Central memory CD8-positive, alpha-beta T cell (primary cell): ENCODE results near the gene AIMP2.

Source experiments
- ATAC-seq: fragments of 150-1000 bp; cut with Tn5 transposase; replicated peaks from 2 replicates; pipeline ENCODE4 v1.10.0; 2022; ENCODE audit warnings: mild to moderate bottlenecking, moderate FRiP score, moderate number of reproducible peaks; ENCODE audit not compliant: poor library complexity, severe bottlenecking; ENCODE audit errors: extremely low read depth
- DNase-seq, 2 donors: peaks; one replicate each; pipeline ENCODE4 v3.0.0; 2021; ENCODE audit warnings: low spot score in 2 of 2
- H3K27ac Mint-ChIP-seq: one replicate; pipeline ENCODE4 v1.8.0; 2022; ENCODE audit warnings: low read depth, mild to moderate bottlenecking, moderate library complexity, mixed read lengths
- H3K27me3 Mint-ChIP-seq: one replicate; pipeline ENCODE4 v1.8.0; 2022; ENCODE audit warnings: mixed read lengths
- H3K36me3 Mint-ChIP-seq: one replicate; pipeline ENCODE4 v1.8.0; 2022; ENCODE audit warnings: mild to moderate bottlenecking, moderate library complexity, mixed read lengths; ENCODE audit not compliant: insufficient read depth
- H3K4me1 Mint-ChIP-seq: one replicate; pipeline ENCODE4 v1.8.0; 2022; ENCODE audit warnings: mixed read lengths
- H3K4me3 Mint-ChIP-seq: one replicate; pipeline ENCODE4 v1.8.0; 2022; ENCODE audit warnings: mild to moderate bottlenecking, moderate library complexity, mixed read lengths
- H3K9me3 Mint-ChIP-seq: one replicate; pipeline ENCODE4 v1.8.0; 2022; ENCODE audit warnings: mixed read lengths

The AIMP2 gene

GRCh38 chr7:6012355-6013104 is 3.5 kb downstream of the AIMP2 start:
- no peak overlapping the region for H3K4me3 Mint-ChIP-seq

GRCh38 chr7:6015917-6016652 is 7.0 kb downstream of the AIMP2 start:
- Mint-ChIP-seq H3K4me3 (no peak overlapping the region), H3K27ac (no peak overlapping the region), H3K27me3 (no peaks in the 10 kb centered on the region), H3K4me1 (peaks cover 6% of the 10 kb centered on the region), H3K36me3 (peaks cover 48% of the 10 kb centered on the region), H3K9me3 (no peaks in the 10 kb centered on the region)
- ATAC-seq (no peak), DNase-seq (no peak)

More at GRCh38 chr7:6012355-6013104, 3.5 kb downstream of the AIMP2 start:
- DNase-seq (no peak), ATAC-seq (no peak)
- Mint-ChIP-seq H3K36me3 (peaks cover 31% of the 10 kb centered on the region), H3K27ac (peak overlapping the region; percentile 13), H3K27me3 (no peaks in the 10 kb centered on the region), H3K4me1 (peaks cover 13% of the 10 kb centered on the region), H3K9me3 (no peaks in the 10 kb centered on the region)

GRCh38 chr7:6016653-6016966 is 7.5 kb downstream of the AIMP2 start:
- DNase-seq = no peak
- ATAC-seq = no peak
- H3K4me3 Mint-ChIP-seq = no peak overlapping the region
- no peak overlapping the region for H3K27ac Mint-ChIP-seq
- H3K36me3 Mint-ChIP-seq = peaks cover 53% of the 10 kb centered on the region
- H3K9me3 Mint-ChIP-seq = no peaks in the 10 kb centered on the region
- H3K4me1 Mint-ChIP-seq = peaks cover 6% of the 10 kb centered on the region
- no peaks in the 10 kb centered on the region for H3K27me3 Mint-ChIP-seq

GRCh38 chr7:6020371-6021286 is 11.6 kb downstream of the AIMP2 start:
- H3K4me3 Mint-ChIP-seq = no peak overlapping the region
- ATAC-seq (no peak), DNase-seq (no peak)
- peaks cover 5% of the 10 kb centered on the region for H3K4me1 Mint-ChIP-seq
- H3K9me3 Mint-ChIP-seq = no peaks in the 10 kb centered on the region
- H3K27me3 Mint-ChIP-seq = no peaks in the 10 kb centered on the region
- H3K27ac Mint-ChIP-seq = peak overlapping the region; percentile 67
- peaks cover 67% of the 10 kb centered on the region for H3K36me3 Mint-ChIP-seq

- no peak for ATAC-seq
- no peak overlapping the region for H3K27ac Mint-ChIP-seq
- no peaks in the 10 kb centered on the region for H3K27me3 Mint-ChIP-seq
- DNase-seq = no peak
- H3K36me3 Mint-ChIP-seq = peaks cover 65% of the 10 kb centered on the region
- H3K4me1 Mint-ChIP-seq = peaks cover 13% of the 10 kb centered on the region
- no peaks in the 10 kb centered on the region for H3K9me3 Mint-ChIP-seq
- no peak overlapping the region for H3K4me3 Mint-ChIP-seq
Observed at GRCh38 chr7:6022707-6023106, 13.6 kb downstream of the AIMP2 start.

- Mint-ChIP-seq H3K27ac (no peak overlapping the region), H3K4me3 (no peak overlapping the region), H3K9me3 (no peaks in the 10 kb centered on the region), H3K27me3 (no peaks in the 10 kb centered on the region), H3K4me1 (peaks cover 13% of the 10 kb centered on the region), H3K36me3 (peaks cover 67% of the 10 kb centered on the region)
- no peak for ATAC-seq
- no peak for DNase-seq
Observed at GRCh38 chr7:6023974-6024435, 14.9 kb downstream of the AIMP2 start.

GRCh38 chr7:6026011-6026819 is 17.1 kb downstream of the AIMP2 start:
- Mint-ChIP-seq H3K27me3 (no peaks in the 10 kb centered on the region), H3K4me3 (peak overlapping the region; percentile 82), H3K9me3 (no peaks in the 10 kb centered on the region), H3K27ac (peak overlapping the region; percentile 92), H3K4me1 (peaks cover 20% of the 10 kb centered on the region), H3K36me3 (peaks cover 58% of the 10 kb centered on the region)
- peak; percentile 49 to 61 for DNase-seq
- peak; percentile 99 for ATAC-seq

- H3K36me3 Mint-ChIP-seq = peaks cover 57% of the 10 kb centered on the region
- no peak for ATAC-seq
- H3K27me3 Mint-ChIP-seq = no peaks in the 10 kb centered on the region
- no peak for DNase-seq
- peak overlapping the region; percentile 92 for H3K27ac Mint-ChIP-seq
- H3K4me1 Mint-ChIP-seq = peaks cover 26% of the 10 kb centered on the region
- no peaks in the 10 kb centered on the region for H3K9me3 Mint-ChIP-seq
- peak overlapping the region; percentile 82 for H3K4me3 Mint-ChIP-seq
Observed at GRCh38 chr7:6026820-6027311, 17.8 kb downstream of the AIMP2 start.

- no peaks in the 10 kb centered on the region for H3K27me3 Mint-ChIP-seq
- H3K4me3 Mint-ChIP-seq = no peak overlapping the region
- peaks cover 58% of the 10 kb centered on the region for H3K36me3 Mint-ChIP-seq
- H3K27ac Mint-ChIP-seq = no peak overlapping the region
- DNase-seq (no peak), ATAC-seq (no peak)
- no peaks in the 10 kb centered on the region for H3K9me3 Mint-ChIP-seq
- H3K4me1 Mint-ChIP-seq = peaks cover 28% of the 10 kb centered on the region
Observed at GRCh38 chr7:6027806-6028365, 18.8 kb downstream of the AIMP2 start.

- H3K9me3 Mint-ChIP-seq = no peaks in the 10 kb centered on the region
- H3K27ac Mint-ChIP-seq = no peak overlapping the region
- DNase-seq (no peak), ATAC-seq (no peak)
- H3K36me3 Mint-ChIP-seq = peaks cover 54% of the 10 kb centered on the region
- no peak overlapping the region for H3K4me3 Mint-ChIP-seq
- H3K27me3 Mint-ChIP-seq = no peaks in the 10 kb centered on the region
- H3K4me1 Mint-ChIP-seq = peaks cover 32% of the 10 kb centered on the region
Observed at GRCh38 chr7:6028563-6028962, 19.5 kb downstream of the AIMP2 start.

GRCh38 chr7:6030988-6031387 is 21.9 kb downstream of the AIMP2 start, which contains the start of gene ANKRD61:
Gene ANKRD61, plus strand, starts transcription at chr7:6031376. Its CDS starts 0 bp downstream, at chr7:6031376.
- no peak for DNase-seq

More at GRCh38 chr7:6030988-6031387, 21.9 kb downstream of the AIMP2 start, which contains the start of gene ANKRD61:
- peak within 1 kb of the TSS; percentile 46 for H3K27ac Mint-ChIP-seq
- no peaks in the 10 kb centered on the region for H3K27me3 Mint-ChIP-seq
- H3K4me3 Mint-ChIP-seq = peak within 1 kb of the TSS; percentile 34
- peaks cover 33% of the 10 kb centered on the region for H3K4me1 Mint-ChIP-seq
- peaks cover 50% of the 10 kb centered on the region for H3K36me3 Mint-ChIP-seq
- ATAC-seq = no peak
- H3K9me3 Mint-ChIP-seq = no peaks in the 10 kb centered on the region
